IMR-90 (cell line): ENCODE measurements around the gene PHF20. TPM values are rescaled to one million over a fixed set of nuclear protein-coding genes. Genes with fewer than 3 reads are reported as not detected.
"Not testable (repeated sequence)": the region's sequence is repeated elsewhere in the genome, so short reads cannot be mapped to it uniquely, and the experiment has no call there.

ENCODE experiments used
- ATAC-seq: fragments of 200-7000 bp; cut with Tn5 transposase; 2 replicates; pipeline ENCODE4 v1.9.1; 2020; ENCODE audit warnings: low read depth, mild to moderate bottlenecking, moderate library complexity
- BruUV-seq: library from RNA; stranded (reverse); fragments of 400-500 nt; replicated peaks from 2 replicates; lab custom pipeline; 2021; lab: Mats Ljungman, UMichigan
- CTCF ChIA-PET: fragments of 300-600 bp; formaldehyde crosslinking; extraction: SDS; loops from one replicate; lab custom pipeline; 2021; ENCODE audit warnings: antibody characterized with exemption; lab: Yijun Ruan, JAX
- POLR2A ChIA-PET: fragments of 300-600 bp; sonication (Branson Sonifier 250); formaldehyde crosslinking; loops from one replicate; lab custom pipeline; 2022; ENCODE audit warnings: antibody characterized with exemption; ENCODE audit not compliant: unreplicated experiment; lab: Charles Lee
- DNase-seq: peaks from one replicate; pipeline ENCODE4 v3.0.0; 2013
- H2AFZ ChIP-seq: replicated peaks from 2 replicates; pipeline ENCODE3; 2013; ENCODE audit warnings: low read length, mild to moderate bottlenecking; ENCODE audit not compliant: poor library complexity
- H2AK5ac ChIP-seq: 2 replicates; pipeline ENCODE4 v1.6.1; 2013; ENCODE audit warnings: low read depth, low read length, inconsistent platforms
- H2AK9ac ChIP-seq: replicated peaks from 2 replicates; pipeline ENCODE3; 2013; ENCODE audit warnings: mild to moderate bottlenecking, low read depth, low read length, moderate library complexity; ENCODE audit not compliant: poor library complexity
- H2BK120ac ChIP-seq: 2 replicates; pipeline ENCODE4 v1.6.1; 2013; ENCODE audit warnings: low read depth, low read length, inconsistent platforms
- H2BK15ac ChIP-seq: 3 replicates; pipeline ENCODE4 v1.6.1; 2013; ENCODE audit warnings: low read depth, low read length, inconsistent platforms
- H2BK20ac ChIP-seq: 2 replicates; pipeline ENCODE4 v1.6.1; 2013; ENCODE audit warnings: low read depth, mild to moderate bottlenecking, inconsistent platforms, low read length, moderate library complexity
- H2BK5ac ChIP-seq: 2 replicates; pipeline ENCODE4 v1.6.1; 2013; ENCODE audit warnings: mild to moderate bottlenecking, low read depth, low read length, inconsistent platforms; ENCODE audit not compliant: poor library complexity, severe bottlenecking
- H3K14ac ChIP-seq: replicated peaks from 2 replicates; pipeline ENCODE4 v1.6.1; 2013; ENCODE audit warnings: low read depth, low read length, inconsistent platforms
- H3K18ac ChIP-seq: 2 replicates; pipeline ENCODE4 v1.6.1; 2013; ENCODE audit warnings: low read depth, low read length, control low read depth
- H3K23ac ChIP-seq: 2 replicates; pipeline ENCODE4 v1.6.1; 2013; ENCODE audit warnings: low read depth, low read length, inconsistent platforms
- H3K27ac ChIP-seq: 2 replicates; pipeline ENCODE4 v1.5.1; 2013; ENCODE audit warnings: mild to moderate bottlenecking, control low read depth, low read length; ENCODE audit not compliant: insufficient read depth
- H3K27me3 ChIP-seq: 2 replicates; pipeline ENCODE4 v1.6.1; 2013; ENCODE audit warnings: low read length; ENCODE audit not compliant: control insufficient read depth, insufficient read depth
- H3K36me3 ChIP-seq: 2 replicates; pipeline ENCODE4 v1.6.1; 2013; ENCODE audit warnings: low read length, mixed read lengths; ENCODE audit not compliant: control insufficient read depth, insufficient read depth
- H3K4ac ChIP-seq: 2 replicates; pipeline ENCODE4 v1.6.1; 2013; ENCODE audit warnings: low read depth, low read length, inconsistent platforms
- H3K4me1 ChIP-seq: 2 replicates; pipeline ENCODE4 v1.6.1; 2013; ENCODE audit warnings: low read length, mixed read lengths; ENCODE audit not compliant: control insufficient read depth, insufficient read depth
- H3K4me2 ChIP-seq: 2 replicates; pipeline ENCODE4 v1.6.1; 2013; ENCODE audit warnings: low read depth, mild to moderate bottlenecking, control low read depth, low read length, moderate library complexity
- H3K4me3 ChIP-seq: 2 replicates; pipeline ENCODE4 v1.5.1; 2013; ENCODE audit warnings: low read depth, mild to moderate bottlenecking, control low read depth, low read length, moderate library complexity; ENCODE audit not compliant: insufficient read depth
- H3K56ac ChIP-seq: 2 replicates; pipeline ENCODE4 v1.6.1; 2013; ENCODE audit warnings: low read length, inconsistent platforms; ENCODE audit not compliant: insufficient read depth; ENCODE audit errors: extremely low read depth
- H3K79me1 ChIP-seq, 2 experiments: 2 replicates each; pipeline ENCODE4 v1.6.1; 2013; ENCODE audit warnings: low read length in 2 of 2, inconsistent platforms in 1 of 2, low read depth in 1 of 2
- H3K9ac ChIP-seq: 2 replicates; pipeline ENCODE4 v1.6.1; 2013; ENCODE audit warnings: low read depth, low read length, control low read depth
- H3K9me1 ChIP-seq: 2 replicates; pipeline ENCODE4 v1.6.1; 2013; ENCODE audit warnings: low read length, inconsistent platforms; ENCODE audit not compliant: insufficient read depth
- H3K9me3 ChIP-seq: 2 replicates; pipeline ENCODE4 v1.6.1; 2013; ENCODE audit warnings: low read length; ENCODE audit not compliant: control insufficient read depth, insufficient read depth
- H4K20me1 ChIP-seq: 2 replicates; pipeline ENCODE4 v1.6.1; 2013; ENCODE audit warnings: low read length, inconsistent platforms; ENCODE audit not compliant: insufficient read depth
- H4K5ac ChIP-seq: 2 replicates; pipeline ENCODE4 v1.6.1; 2013; ENCODE audit warnings: mild to moderate bottlenecking, low read depth, low read length, control low read depth
- H4K8ac ChIP-seq, 2 experiments: 2 replicates each; pipeline ENCODE4 v1.6.1; 2013; ENCODE audit warnings: low read depth in 2 of 2, low read length in 2 of 2, control low read depth in 1 of 2, inconsistent platforms in 1 of 2
- H4K91ac ChIP-seq: 2 replicates; pipeline ENCODE4 v1.6.1; 2013; ENCODE audit warnings: low read depth, low read length, inconsistent platforms; ENCODE audit not compliant: insufficient read depth
- WGBS, 2 experiments: methylation state at CpG; one replicate each; pipeline versions ENCODE4 v1.1.5 to v1.1.7; 2013; ENCODE audit warnings: missing lambda C conversion rate in 2 of 2; ENCODE audit not compliant: insufficient read length in 1 of 2; ENCODE audit errors: extremely low coverage in 2 of 2; 5-methylcytosine and 5-hydroxymethylcytosine counted together
- dilution Hi-C: fragments of 300-500 bp; cut with HindIII; formaldehyde crosslinking; loops from one replicate; pipeline ENCODE4 v1.14.3; 2018; ENCODE audit warnings: low sequenced_read_pairs; ENCODE audit not compliant: unreplicated experiment
- in situ Hi-C: fragments of 300-500 bp; cut with MboI; formaldehyde crosslinking; loops from 3 replicates; pipeline ENCODE4 v1.14.3; 2019; ENCODE audit warnings: low sequenced_read_pairs, inconsistent platforms, mixed read lengths
- intact Hi-C: fragments of 100-400 bp; cut with micrococcal nuclease; formaldehyde crosslinking; loops from 2 replicates; pipeline ENCODE4 v1.10.0; 2022
- polyA plus RNA-seq, 3 experiments: library from polyadenylated mRNA; depleted of rRNA; stranded (reverse); fragments of >200 nt; gene quantifications; 2 replicates each; pipeline ENCODE4 v1.2.3, GENCODE V29; 2012; ENCODE audit warnings: low replicate concordance in 1 of 3
- total RNA-seq: library from RNA; depleted of rRNA; stranded (reverse); fragments of >200 nt; gene quantifications from 2 replicates; pipeline ENCODE4 v1.2.3, GENCODE V29; 2012

The PHF20 gene
- total and polyA plus RNA-seq, 2 of the 4 experiments (the other 2 are of a cell fraction) = 22.0 to 22.5 TPM

- H4K20me1 ChIP-seq, H3K14ac ChIP-seq, H3K36me3 ChIP-seq, H4K5ac ChIP-seq, H2BK120ac ChIP-seq, in situ Hi-C loops, H3K27me3 ChIP-seq, H2AK9ac ChIP-seq, H2BK5ac ChIP-seq, DNase-seq, BruUV-seq, H3K4me3 ChIP-seq, H3K27ac ChIP-seq, dilution Hi-C loops, H3K9me3 ChIP-seq, H4K8ac ChIP-seq, H3K18ac ChIP-seq, H3K23ac ChIP-seq, H3K56ac ChIP-seq, H4K91ac ChIP-seq, H3K4me2 ChIP-seq, ATAC-seq, H2AFZ ChIP-seq, H3K9ac ChIP-seq, POLR2A ChIA-PET, H2BK20ac ChIP-seq, H2BK15ac ChIP-seq, intact Hi-C loops, H3K4ac ChIP-seq, H2AK5ac ChIP-seq: not testable (repeated sequence)
- Histone ChIP-seq H3K4me1 (peaks cover 13% of the 10 kb centered on the region), H3K79me1 (peaks cover 29 to 48% of the 10 kb centered on the region in 2 experiments), H3K9me1 (peaks cover 13% of the 10 kb centered on the region)
- CTCF ChIA-PET = interaction anchor here (0.7 kb wide), 1 partner anchor 127 kb away, joined by 4 read pairs; no protein-coding TSS in a partner anchor
- WGBS, 2 experiments = no CpG with 5 or more reads among the region's 7 CpGs
These were observed 123.7 kb downstream of the PHF20 start for GRCh38 chr20:35895516-35895915.
